WERI-Rb-1 (cell line): ENCODE data around the gene NEK11.
"Not testable (repeated sequence)": the region's sequence is repeated elsewhere in the genome, so short reads cannot be mapped to it uniquely, and the experiment has no call there.

Source experiments
- DNase-seq: peaks from one replicate; pipeline ENCODE4 v3.0.0-alpha.2; 2020
- H3K27ac ChIP-seq: fragments of 250-450 bp; sonication (Bioruptor Pico); 2 replicates; pipeline ENCODE4 v1.5.1; 2020; ENCODE audit warnings: mild to moderate bottlenecking, moderate library complexity
- H3K27me3 ChIP-seq: fragments of 250-450 bp; sonication (Bioruptor Pico); 2 replicates; pipeline ENCODE4 v1.5.1; 2021; ENCODE audit warnings: mild to moderate bottlenecking, low read depth, moderate library complexity; ENCODE audit not compliant: insufficient read depth, severe bottlenecking
- H3K36me3 ChIP-seq: fragments of 250-450 bp; sonication (Bioruptor Pico); 2 replicates; pipeline ENCODE4 v1.5.1; 2020; ENCODE audit warnings: mild to moderate bottlenecking, moderate library complexity
- H3K4me3 ChIP-seq: 2 replicates; pipeline ENCODE4 v1.5.1; 2011; ENCODE audit warnings: low read depth, mild to moderate bottlenecking, control low read depth, low read length
- H3K9me3 ChIP-seq: fragments of 250-450 bp; sonication (Bioruptor Pico); 2 replicates; pipeline ENCODE4 v1.5.1; 2021; ENCODE audit warnings: mild to moderate bottlenecking, moderate library complexity; ENCODE audit not compliant: severe bottlenecking
- TF ChIP-seq, protein P1 (sequence below): IDR thresholded peaks from 2 replicates; pipeline ENCODE4 v1.5.1; 2011; ENCODE audit warnings: low read depth, mild to moderate bottlenecking, control low read depth, inconsistent platforms, low read length

The NEK11 gene

GRCh38 chr3:131031660-131032059, 5.0 kb downstream of the NEK11 start:
- H3K27ac ChIP-seq, result no peak overlapping the region
- no peaks in the 10 kb centered on the region for H3K9me3 ChIP-seq
- H3K4me3 ChIP-seq, result no peak overlapping the region
- DNase-seq, result no peak
- TF ChIP-seq, protein P1, sequence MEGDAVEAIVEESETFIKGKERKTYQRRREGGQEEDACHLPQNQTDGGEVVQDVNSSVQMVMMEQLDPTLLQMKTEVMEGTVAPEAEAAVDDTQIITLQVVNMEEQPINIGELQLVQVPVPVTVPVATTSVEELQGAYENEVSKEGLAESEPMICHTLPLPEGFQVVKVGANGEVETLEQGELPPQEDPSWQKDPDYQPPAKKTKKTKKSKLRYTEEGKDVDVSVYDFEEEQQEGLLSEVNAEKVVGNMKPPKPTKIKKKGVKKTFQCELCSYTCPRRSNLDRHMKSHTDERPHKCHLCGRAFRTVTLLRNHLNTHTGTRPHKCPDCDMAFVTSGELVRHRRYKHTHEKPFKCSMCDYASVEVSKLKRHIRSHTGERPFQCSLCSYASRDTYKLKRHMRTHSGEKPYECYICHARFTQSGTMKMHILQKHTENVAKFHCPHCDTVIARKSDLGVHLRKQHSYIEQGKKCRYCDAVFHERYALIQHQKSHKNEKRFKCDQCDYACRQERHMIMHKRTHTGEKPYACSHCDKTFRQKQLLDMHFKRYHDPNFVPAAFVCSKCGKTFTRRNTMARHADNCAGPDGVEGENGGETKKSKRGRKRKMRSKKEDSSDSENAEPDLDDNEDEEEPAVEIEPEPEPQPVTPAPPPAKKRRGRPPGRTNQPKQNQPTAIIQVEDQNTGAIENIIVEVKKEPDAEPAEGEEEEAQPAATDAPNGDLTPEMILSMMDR, result no peak
- H3K27me3 ChIP-seq, result no peaks in the 10 kb centered on the region
- H3K36me3 ChIP-seq, result no peaks in the 10 kb centered on the region

- Histone ChIP-seq H3K36me3 (no peaks in the 10 kb centered on the region), H3K4me3 (no peak overlapping the region), H3K9me3 (no peaks in the 10 kb centered on the region), H3K27ac (no peak overlapping the region), H3K27me3 (no peaks in the 10 kb centered on the region)
- TF ChIP-seq, protein P1, result peak; percentile 19; the same call in 1 of the 2 replicates
- peak; percentile 18 for DNase-seq
Measured at GRCh38 chr3:131033480-131034080, 6.9 kb downstream of the NEK11 start.

DNA sequence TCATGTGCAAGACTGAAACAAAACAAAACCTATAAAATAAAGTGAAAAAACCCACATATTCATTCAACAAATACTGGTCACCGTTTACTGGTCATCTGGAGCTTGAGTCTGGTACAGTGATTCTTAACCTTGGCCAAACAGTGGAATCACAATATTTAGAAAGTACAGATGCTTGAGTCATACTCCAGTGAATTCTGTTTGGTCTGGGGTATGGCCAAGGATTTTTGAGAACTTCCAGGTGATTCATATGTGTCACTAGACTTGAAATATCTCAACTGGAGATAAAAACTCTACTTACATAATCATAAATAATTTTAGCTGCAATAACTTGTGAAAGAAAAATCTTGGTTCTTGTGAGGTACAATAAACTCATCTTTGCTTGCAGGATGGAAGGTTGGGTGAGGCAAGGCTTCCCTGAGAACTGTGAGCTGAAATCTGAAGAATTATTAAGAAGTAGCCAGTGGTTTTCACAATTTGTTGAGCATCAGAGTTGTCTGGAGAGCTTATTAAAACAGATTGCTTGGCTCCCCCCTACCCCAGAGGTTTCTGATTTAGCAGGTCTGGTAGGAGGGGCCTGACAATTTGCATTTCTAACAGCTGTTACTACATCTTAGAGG, 9.6 kb downstream of the NEK11 start:
- no peaks in the 10 kb centered on the region for H3K9me3 ChIP-seq
- H3K4me3 ChIP-seq, result no peak overlapping the region
- no peak for DNase-seq
- no peaks in the 10 kb centered on the region for H3K27me3 ChIP-seq
- no peak overlapping the region for H3K27ac ChIP-seq
- TF ChIP-seq, protein P1, result no peak
- H3K36me3 ChIP-seq, result no peaks in the 10 kb centered on the region

DNA sequence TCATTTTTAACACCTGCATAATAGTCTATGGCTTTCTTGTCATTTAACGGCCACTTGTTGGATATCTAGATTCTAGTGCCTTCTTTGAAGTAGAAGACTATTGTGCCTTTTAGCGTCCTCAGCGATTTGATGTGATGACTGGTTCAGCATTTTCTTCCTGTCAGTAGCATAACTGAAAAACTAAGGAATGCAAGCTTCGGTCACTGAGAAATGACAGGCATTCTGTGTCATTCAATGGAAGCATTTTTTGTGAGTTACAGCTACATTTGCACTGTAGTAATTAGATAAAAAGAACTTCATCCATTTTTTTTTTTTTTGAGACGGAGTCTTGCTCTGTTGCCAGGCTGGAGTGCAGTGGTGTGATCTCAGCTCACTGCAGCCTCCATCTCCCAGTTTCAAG, 10.3 kb downstream of the NEK11 start:
- H3K9me3 ChIP-seq, result no peaks in the 10 kb centered on the region
- H3K27me3 ChIP-seq, result no peaks in the 10 kb centered on the region
- DNase-seq, result no peak
- H3K27ac ChIP-seq, result no peak overlapping the region
- no peak overlapping the region for H3K4me3 ChIP-seq
- TF ChIP-seq, protein P1, result no peak
- H3K36me3 ChIP-seq, result no peaks in the 10 kb centered on the region

- no peaks in the 10 kb centered on the region for H3K27me3 ChIP-seq
- H3K4me3 ChIP-seq, result no peak overlapping the region
- H3K9me3 ChIP-seq, result no peaks in the 10 kb centered on the region
- H3K36me3 ChIP-seq, result no peaks in the 10 kb centered on the region
- DNase-seq, result no peak
- H3K27ac ChIP-seq, result no peak overlapping the region
- TF ChIP-seq, protein P1, result no peak
Measured at GRCh38 chr3:131038326-131038725, 11.6 kb downstream of the NEK11 start.

DNA sequence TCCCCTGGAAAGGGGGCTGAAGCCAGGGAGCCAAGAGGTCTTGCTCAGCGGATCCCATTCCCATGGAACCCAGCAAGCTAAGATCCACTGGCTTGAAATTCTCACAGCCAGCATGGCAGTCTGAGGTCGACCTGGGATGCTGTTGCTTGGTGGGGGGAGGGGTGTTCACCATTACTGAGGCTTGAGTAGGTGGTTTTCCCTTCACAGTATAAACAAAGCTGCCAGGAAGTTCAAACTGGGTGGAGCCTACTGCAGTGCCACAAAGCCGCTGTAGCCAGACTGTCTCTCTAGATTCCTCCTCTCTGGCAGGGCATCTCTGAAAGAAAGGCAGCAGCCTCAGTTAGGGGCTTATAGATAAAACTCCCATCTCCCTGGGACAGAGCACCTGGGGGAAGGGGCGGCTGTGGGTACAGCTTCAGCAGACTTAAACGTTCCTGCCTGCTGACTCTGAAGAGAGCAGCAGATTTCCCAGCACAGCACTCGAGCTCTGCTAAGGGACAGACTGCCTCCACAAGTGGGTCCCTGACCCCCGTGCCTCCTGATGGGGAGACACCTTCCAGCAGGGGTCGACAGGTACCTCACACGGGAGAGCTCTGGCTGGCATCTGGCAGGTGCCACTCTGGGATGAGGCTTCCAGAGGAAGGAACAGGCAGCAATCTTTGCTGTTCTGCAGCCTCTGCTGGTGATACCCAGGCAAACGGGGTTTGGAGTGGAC, 15.8 kb downstream of the NEK11 start:
- H3K36me3 ChIP-seq, H3K27me3 ChIP-seq, H3K27ac ChIP-seq, H3K9me3 ChIP-seq, H3K4me3 ChIP-seq, DNase-seq: not testable (repeated sequence)
